Astrocyte of the spinal cord (primary cell): Measurements from ENCODE around the gene VSX1.

ENCODE experiments used
- DNase-seq: peaks from one replicate; pipeline ENCODE4 v3.0.0; 2011; ENCODE audit warnings: low read depth, low spot score
- H3K4me3 ChIP-seq: 2 replicates; pipeline ENCODE4 v1.5.1; 2011; ENCODE audit warnings: low read depth, mild to moderate bottlenecking, low read length, moderate library complexity
- CTCF ChIP-seq: IDR thresholded peaks from 2 replicates; pipeline ENCODE4 v1.5.1; 2012; ENCODE audit warnings: low read depth, mild to moderate bottlenecking, low read length, inconsistent platforms
- in situ Hi-C: cut with HindIII; loops from 2 replicates; pipeline ENCODE4 v1.10.0; 2017; ENCODE audit warnings: low sequenced_read_pairs

VSX1 gene

DNA sequence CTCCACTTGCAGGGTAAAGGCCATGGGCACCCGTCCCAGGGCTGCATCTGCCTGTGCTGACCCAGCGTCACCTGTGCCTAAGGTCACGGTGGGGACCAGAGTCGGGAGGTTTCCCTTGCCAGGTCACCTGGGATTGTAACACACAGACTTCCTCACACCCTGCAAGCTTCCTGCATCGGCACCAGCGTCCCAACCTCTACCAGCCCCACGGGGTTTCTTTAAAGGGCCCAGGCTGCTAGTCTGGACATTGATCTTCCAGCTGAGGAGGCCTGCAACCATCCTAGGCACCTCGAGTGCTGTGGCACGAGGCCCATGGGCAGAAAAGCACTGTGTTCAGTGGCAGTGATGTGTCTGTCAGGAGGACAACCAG, 36.6 kb downstream of the VSX1 start:
- in situ Hi-C loops, result no loop called here
- TF ChIP-seq CTCF, result no peak
- no peak for DNase-seq
- no peak overlapping the region for H3K4me3 ChIP-seq

- no peak for TF ChIP-seq CTCF
- no peak for DNase-seq
- in situ Hi-C loops, result no loop called here
- no peak overlapping the region for H3K4me3 ChIP-seq
These were observed 37.1 kb downstream of the VSX1 start for GRCh38 chr20:25044660-25045342.

GRCh38 chr20:25044261-25044560, 37.7 kb downstream of the VSX1 start:
- in situ Hi-C loops, result no loop called here
- DNase-seq, result no peak
- no peak overlapping the region for H3K4me3 ChIP-seq
- no peak for TF ChIP-seq CTCF

DNA sequence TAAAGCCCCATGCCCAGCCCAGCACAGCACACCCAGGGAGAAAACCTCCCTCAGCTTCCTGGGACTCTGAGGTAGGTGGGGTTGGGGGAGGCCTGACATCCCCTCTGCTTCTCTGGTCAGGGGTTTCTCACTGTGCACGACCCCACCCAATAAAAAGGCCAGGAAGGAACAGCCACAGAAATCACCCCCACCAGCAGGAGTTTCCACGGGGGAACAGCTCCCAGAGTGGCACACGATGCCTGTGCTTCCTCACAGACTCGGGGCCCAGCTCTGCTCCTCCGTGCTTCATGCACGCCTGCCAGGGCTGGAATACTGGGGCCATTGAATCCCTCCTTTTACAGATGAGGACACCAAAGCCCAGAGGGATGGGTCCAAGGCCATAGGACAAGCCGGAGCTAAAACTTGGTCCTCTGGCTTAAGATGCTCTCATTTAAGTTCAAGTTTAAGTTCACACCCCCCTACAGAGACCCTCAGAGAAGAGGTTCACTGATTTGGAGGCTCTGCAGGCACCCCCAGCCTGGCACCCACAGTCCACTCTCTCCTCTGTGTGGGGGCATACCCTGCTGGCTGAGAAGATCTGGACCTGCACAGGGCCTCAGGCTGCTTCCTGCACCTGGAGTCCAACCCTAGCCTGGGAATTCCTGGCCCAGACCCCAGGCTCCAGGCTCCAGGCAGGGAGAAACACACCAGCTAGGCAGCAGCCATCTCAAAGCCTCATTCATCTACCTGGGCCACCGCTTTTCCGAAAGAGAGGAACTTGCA, 38.3 kb downstream of the VSX1 start:
- TF ChIP-seq CTCF, result no peak
- in situ Hi-C loops, result no loop called here
- DNase-seq, result no peak
- H3K4me3 ChIP-seq, result no peak overlapping the region

GRCh38 chr20:25042531-25043498, 39.1 kb downstream of the VSX1 start:
- no peak for DNase-seq
- no peak overlapping the region for H3K4me3 ChIP-seq
- no peak for TF ChIP-seq CTCF
- in situ Hi-C loops, result no loop called here

GRCh38 chr20:25041813-25042530, 40.0 kb downstream of the VSX1 start:
- TF ChIP-seq CTCF, result no peak
- H3K4me3 ChIP-seq, result no peak overlapping the region
- in situ Hi-C loops, result no loop called here
- no peak for DNase-seq
